Subcutaneous adipose tissue (tissue), 4 donors: Measurements from ENCODE around the gene TET2. TPM values are rescaled to one million over a fixed set of nuclear protein-coding genes. Genes with fewer than 3 reads are reported as not detected.

Experiments
- total RNA-seq, 4 donors: library from RNA; depleted of rRNA; stranded (reverse); fragments of >200 nt; gene quantifications; one replicate each; pipeline ENCODE4 v1.1.0, GENCODE V29; 2016
- TF ChIP-seq, protein P1 (sequence below): fragments of 450-650 bp; IDR thresholded peaks from one replicate; pipeline ENCODE4 v1.5.1; 2016; ENCODE audit warnings: low read depth, mild to moderate bottlenecking, control low read depth, antibody characterized with exemption, moderate library complexity

TET2 gene
- total RNA-seq, 4 donors from 2014 or later = 20.5 to 35.4 (median 25.3) TPM

DNA sequence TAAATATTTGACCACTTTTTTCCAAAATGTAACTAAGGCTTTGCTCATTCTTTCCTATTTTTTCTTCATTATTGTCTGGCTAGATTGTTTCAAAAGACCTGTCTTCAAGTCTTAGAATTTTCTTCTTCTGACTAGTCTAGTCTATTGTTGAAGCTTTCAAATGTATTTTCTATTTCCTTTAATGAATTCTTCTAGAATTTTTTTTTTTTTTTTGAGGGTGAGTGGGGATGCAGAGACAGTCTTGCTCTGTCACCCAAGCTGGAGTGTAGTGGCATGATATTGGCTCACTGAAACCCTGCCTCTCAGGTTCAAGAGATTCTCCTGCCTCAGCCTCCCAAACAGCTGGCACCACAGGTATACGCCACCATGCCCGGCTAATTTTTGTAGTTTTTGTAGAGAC, 141.4 kb downstream of the TET2 start:
- TF ChIP-seq, protein P1, sequence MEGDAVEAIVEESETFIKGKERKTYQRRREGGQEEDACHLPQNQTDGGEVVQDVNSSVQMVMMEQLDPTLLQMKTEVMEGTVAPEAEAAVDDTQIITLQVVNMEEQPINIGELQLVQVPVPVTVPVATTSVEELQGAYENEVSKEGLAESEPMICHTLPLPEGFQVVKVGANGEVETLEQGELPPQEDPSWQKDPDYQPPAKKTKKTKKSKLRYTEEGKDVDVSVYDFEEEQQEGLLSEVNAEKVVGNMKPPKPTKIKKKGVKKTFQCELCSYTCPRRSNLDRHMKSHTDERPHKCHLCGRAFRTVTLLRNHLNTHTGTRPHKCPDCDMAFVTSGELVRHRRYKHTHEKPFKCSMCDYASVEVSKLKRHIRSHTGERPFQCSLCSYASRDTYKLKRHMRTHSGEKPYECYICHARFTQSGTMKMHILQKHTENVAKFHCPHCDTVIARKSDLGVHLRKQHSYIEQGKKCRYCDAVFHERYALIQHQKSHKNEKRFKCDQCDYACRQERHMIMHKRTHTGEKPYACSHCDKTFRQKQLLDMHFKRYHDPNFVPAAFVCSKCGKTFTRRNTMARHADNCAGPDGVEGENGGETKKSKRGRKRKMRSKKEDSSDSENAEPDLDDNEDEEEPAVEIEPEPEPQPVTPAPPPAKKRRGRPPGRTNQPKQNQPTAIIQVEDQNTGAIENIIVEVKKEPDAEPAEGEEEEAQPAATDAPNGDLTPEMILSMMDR = no peak

- TF ChIP-seq, protein P1 = no peak
Measured at GRCh38 chr4:105291925-105292324, 145.2 kb downstream of the TET2 start.

DNA sequence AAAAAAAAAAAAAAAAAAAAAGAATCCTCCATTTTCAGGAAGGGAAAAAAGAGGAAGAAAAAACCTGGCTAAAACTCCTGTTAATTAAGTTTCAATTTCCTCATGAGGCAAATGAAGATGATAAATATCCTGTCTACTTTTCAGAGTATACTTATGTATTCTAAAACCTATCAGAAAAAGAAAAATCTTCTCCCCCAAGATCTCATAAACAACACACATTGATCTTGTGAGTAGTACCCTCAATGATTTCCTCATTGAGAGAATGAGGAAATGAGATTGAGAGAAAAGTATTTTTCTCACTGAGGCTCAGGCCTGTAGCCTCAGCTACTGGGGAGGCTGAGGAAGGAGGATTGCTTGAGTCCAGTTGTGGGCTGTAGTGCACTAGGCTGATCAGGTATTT, 146.7 kb downstream of the TET2 start:
- TF ChIP-seq, protein P1 = no peak

DNA sequence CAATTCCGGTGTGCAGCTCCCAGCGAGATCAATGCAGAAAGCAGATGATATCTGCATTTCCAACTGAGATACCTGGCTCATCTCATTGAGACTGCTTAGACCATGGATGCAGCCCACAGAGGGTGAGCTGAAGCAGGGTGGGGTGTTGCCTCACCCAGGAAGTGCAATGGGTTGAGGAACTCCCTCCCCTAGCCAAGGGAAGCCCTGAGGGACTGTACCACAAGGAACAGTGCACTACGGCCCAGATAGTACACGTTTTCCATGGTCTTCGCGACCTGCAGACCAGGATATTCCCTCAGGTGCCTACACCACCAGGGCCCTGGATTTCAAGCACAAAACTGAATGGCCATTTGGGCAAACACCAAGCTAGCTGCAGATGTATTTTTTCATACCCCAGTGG, 150.0 kb downstream of the TET2 start:
- TF ChIP-seq, protein P1 = no peak

DNA sequence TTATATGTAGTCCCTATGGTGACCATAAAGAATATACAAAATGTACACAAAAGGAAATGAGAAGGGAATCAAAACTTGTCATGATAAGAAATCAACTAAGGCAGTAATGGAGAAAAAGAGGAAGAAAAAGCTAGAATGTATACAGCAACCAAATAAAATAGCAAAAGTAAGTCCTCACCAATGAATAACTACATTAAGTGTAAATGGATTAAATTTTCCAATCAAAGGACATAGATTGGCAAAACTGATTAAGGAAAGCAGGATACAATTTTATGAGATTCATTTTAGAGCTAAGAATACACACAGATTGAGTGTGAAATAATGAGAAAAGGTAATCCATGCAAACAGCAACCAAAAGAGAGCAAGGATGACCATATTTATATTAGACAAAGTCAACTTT, 157.4 kb downstream of the TET2 start:
- TF ChIP-seq, protein P1 = no peak

GRCh38 chr4:105305019-105305836, 158.6 kb downstream of the TET2 start:
- TF ChIP-seq, protein P1 = no peak

DNA sequence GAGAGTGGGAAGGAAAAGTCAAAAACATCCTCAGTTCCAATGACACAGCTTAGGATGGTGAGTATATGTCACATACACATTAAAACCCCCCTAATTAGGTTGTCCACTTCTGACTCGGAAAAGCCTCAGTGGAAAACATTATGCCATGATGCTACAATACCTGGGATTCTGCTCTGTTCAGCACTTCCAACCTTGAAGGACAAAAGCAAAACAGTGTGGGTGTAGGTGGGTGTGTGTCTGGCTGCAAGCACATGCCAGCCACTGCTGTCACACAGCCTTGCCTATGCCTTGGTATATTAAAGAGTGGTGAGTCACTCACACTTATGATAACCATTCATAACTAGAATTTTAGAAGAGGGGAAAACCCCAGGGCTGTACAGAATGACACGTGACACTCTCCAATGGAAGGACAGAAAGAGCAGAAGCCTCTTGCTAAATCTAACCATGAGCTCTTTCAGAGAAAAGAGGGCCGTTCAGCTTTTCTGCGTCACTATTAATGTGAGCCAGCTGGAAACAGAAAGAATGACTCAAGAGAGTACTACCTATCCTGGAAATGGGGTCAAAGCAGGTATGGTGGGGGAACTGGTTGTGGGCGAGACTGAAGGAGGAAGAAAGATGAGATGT, 159.6 kb downstream of the TET2 start:
- TF ChIP-seq, protein P1 = no peak
